Measurements from ENCODE around the gene VAV2.

Gene VAV2

DNA sequence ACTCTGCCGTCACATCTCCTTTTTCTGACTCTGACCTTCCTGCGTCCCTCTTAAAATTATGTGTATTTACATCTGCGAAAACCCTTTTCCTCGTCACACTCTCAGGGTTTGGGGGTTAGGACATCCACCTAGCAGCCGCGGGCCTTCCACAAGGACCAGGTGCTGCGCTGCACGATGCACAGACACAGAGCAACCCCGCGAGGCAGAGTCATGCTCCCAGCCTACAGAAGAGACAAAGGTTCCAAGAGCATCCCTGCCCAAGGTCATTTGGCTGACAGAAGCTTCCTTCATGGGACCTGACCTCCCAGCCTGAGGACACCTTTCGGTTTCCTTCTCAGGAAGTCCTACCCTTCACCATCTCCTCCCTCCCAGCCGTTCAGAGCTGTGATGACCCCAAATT lies 135.3 kb downstream of the VAV2 start:
- Histone ChIP-seq H3K9ac (ENCODE audit: low read length) (no peak overlapping the region), H3K27me3 (ENCODE audit: control insufficient read depth, insufficient read depth, low read length) (no peaks in the 10 kb centered on the region), H3K4me1 (ENCODE audit: control insufficient read depth, low read depth, low read length) (peaks cover 11% of the 10 kb centered on the region), H3K4me3 (ENCODE audit: low read length) (no peak overlapping the region), H3K9me3 (ENCODE audit: control insufficient read depth, low read depth, low read length) (no peaks in the 10 kb centered on the region), H3K36me3 (ENCODE audit: control insufficient read depth, low read depth, low read length) (no peaks in the 10 kb centered on the region), H3K27ac (ENCODE audit: low read length) (no peak overlapping the region)

DNA sequence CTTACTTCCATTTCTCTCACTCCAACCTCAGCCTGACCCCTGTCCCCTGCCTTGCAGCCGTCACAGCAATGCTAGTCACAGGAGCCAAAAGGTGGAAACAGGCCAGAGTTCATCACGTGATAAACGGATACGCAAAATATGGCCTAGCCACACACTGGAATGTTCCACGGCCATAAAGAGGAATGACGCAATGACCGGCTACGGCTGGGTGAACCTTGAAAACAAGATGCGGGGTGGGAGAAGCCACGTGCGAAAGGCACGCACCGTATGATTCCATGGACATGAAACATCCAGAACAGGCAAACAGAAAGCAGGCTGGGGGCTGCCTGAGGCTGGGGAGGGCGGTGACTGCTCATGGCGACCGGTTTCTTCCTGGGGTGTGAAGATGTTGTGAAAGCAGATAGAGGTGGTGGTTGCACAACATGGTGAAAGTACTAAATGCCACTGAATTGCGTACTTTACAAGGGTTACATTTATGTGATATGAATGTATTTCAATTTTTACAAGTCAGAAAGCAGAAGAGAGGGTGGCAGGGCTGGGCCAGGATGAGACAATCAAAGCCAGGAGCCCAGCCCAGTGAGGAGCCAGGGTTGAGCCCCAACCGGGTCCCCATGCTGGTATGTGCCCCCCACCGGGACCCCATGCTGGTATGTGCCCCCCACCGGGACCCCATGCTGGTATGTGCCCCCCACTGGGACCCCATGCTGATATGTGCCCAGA lies 136.2 kb downstream of the VAV2 start:
- Histone ChIP-seq H3K4me3 (ENCODE audit: low read length) (no peak overlapping the region), H3K9me3 (ENCODE audit: control insufficient read depth, low read depth, low read length) (no peaks in the 10 kb centered on the region), H3K9ac (ENCODE audit: low read length) (no peak overlapping the region), H3K27me3 (ENCODE audit: control insufficient read depth, insufficient read depth, low read length) (no peaks in the 10 kb centered on the region), H3K27ac (ENCODE audit: low read length) (no peak overlapping the region), H3K4me1 (ENCODE audit: control insufficient read depth, low read depth, low read length) (peaks cover 4% of the 10 kb centered on the region), H3K36me3 (ENCODE audit: control insufficient read depth, low read depth, low read length) (no peaks in the 10 kb centered on the region)

DNA sequence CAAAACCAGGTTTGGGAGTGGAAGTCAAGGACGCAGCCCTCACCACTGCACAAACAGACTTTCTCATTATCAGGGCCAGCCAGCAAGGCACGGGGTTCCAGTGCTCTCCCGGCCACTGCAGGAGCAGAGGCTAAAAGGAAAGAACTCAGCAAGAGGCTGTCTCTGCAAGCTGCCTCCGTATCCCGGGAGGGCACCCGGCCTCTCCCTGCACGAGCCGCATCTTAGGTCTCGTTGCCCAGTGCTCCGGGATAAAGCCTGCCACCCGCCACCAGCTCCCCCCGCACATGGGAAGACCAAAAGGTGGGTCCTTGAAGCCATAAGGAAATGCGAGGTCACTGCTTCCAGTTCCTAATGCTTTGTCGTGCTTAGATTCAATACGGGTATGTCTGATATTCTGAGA lies 136.8 kb downstream of the VAV2 start:
- Histone ChIP-seq H3K9ac (ENCODE audit: low read length) (no peak overlapping the region), H3K9me3 (ENCODE audit: control insufficient read depth, low read depth, low read length) (no peaks in the 10 kb centered on the region), H3K36me3 (ENCODE audit: control insufficient read depth, low read depth, low read length) (no peaks in the 10 kb centered on the region), H3K27ac (ENCODE audit: low read length) (no peak overlapping the region), H3K4me1 (ENCODE audit: control insufficient read depth, low read depth, low read length) (no peaks in the 10 kb centered on the region), H3K27me3 (ENCODE audit: control insufficient read depth, insufficient read depth, low read length) (no peaks in the 10 kb centered on the region), H3K4me3 (ENCODE audit: low read length) (no peak overlapping the region)

DNA sequence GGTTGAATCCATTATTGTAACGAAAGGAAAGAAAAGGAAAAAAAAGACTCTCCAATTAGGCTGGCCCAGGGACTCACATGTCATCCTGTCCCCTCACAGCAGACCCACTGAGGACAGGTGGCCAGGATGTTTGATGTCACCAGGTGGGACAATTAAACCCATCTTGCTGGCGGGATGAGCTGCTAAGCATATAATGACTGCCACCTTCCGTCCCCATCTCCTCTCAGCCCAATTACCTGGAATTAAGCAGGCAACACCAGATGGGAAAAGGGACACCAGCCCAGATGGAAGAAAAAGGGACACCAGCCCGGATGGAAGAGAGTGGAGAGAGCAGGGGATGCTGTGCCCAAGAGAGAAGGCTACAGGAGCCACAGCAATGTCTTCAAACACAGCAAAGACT lies 137.4 kb downstream of the VAV2 start:
- H3K4me3 ChIP-seq (ENCODE audit: low read length), result no peak overlapping the region
- H3K9me3 ChIP-seq (ENCODE audit: control insufficient read depth, low read depth, low read length), result no peaks in the 10 kb centered on the region
- no peak overlapping the region for H3K9ac ChIP-seq (ENCODE audit: low read length)
- no peaks in the 10 kb centered on the region for H3K36me3 ChIP-seq (ENCODE audit: control insufficient read depth, low read depth, low read length)
- no peak overlapping the region for H3K27ac ChIP-seq (ENCODE audit: low read length)
- H3K4me1 ChIP-seq (ENCODE audit: control insufficient read depth, low read depth, low read length), result no peaks in the 10 kb centered on the region
- H3K27me3 ChIP-seq (ENCODE audit: control insufficient read depth, insufficient read depth, low read length), result no peaks in the 10 kb centered on the region

DNA sequence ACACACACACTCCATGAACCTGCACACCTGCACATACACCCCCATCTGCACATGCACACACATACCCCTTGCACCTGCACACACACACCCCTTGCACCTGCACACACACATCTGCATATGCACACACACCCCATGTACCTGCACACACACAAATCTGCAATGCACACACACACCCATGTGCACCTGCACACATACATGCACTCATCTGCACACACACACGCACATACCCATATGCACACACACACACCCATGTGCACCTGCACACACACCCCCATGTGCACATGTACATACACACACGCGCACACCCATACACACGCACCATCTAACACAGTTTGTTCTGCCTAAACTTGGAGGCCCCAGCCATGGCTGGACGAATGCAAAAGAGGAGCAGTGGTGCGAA lies 138.1 kb downstream of the VAV2 start:
- Histone ChIP-seq H3K9ac (ENCODE audit: low read length) (no peak overlapping the region), H3K4me3 (ENCODE audit: low read length) (no peak overlapping the region), H3K4me1 (ENCODE audit: control insufficient read depth, low read depth, low read length) (no peaks in the 10 kb centered on the region), H3K27me3 (ENCODE audit: control insufficient read depth, insufficient read depth, low read length) (no peaks in the 10 kb centered on the region), H3K9me3 (ENCODE audit: control insufficient read depth, low read depth, low read length) (no peaks in the 10 kb centered on the region), H3K27ac (ENCODE audit: low read length) (no peak overlapping the region), H3K36me3 (ENCODE audit: control insufficient read depth, low read depth, low read length) (no peaks in the 10 kb centered on the region)

DNA sequence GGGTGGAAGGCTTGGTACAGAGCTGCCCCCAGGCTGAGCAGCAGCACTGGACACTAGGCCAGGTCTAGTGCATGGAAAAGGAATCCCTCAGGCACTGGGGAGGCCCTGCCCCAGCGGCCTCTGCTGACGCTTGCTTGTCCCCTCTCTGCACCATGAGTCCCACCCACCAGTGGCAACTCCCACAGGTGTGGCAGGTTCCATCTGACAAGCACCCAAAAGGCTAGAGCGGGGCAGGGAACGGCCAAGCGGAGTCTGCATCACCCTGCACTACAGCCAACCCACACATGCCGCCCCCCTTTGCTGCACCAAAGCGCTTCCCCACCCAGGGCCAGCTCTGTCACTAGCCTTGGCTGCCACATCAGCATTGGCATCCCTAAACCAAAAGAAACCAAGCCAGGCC lies 138.8 kb downstream of the VAV2 start:
- H3K4me1 ChIP-seq (ENCODE audit: control insufficient read depth, low read depth, low read length), result no peaks in the 10 kb centered on the region
- H3K9me3 ChIP-seq (ENCODE audit: control insufficient read depth, low read depth, low read length), result no peaks in the 10 kb centered on the region
- H3K27me3 ChIP-seq (ENCODE audit: control insufficient read depth, insufficient read depth, low read length), result no peaks in the 10 kb centered on the region
- H3K36me3 ChIP-seq (ENCODE audit: control insufficient read depth, low read depth, low read length), result no peaks in the 10 kb centered on the region
- no peak overlapping the region for H3K9ac ChIP-seq (ENCODE audit: low read length)
- H3K27ac ChIP-seq (ENCODE audit: low read length), result no peak overlapping the region
- no peak overlapping the region for H3K4me3 ChIP-seq (ENCODE audit: low read length)

DNA sequence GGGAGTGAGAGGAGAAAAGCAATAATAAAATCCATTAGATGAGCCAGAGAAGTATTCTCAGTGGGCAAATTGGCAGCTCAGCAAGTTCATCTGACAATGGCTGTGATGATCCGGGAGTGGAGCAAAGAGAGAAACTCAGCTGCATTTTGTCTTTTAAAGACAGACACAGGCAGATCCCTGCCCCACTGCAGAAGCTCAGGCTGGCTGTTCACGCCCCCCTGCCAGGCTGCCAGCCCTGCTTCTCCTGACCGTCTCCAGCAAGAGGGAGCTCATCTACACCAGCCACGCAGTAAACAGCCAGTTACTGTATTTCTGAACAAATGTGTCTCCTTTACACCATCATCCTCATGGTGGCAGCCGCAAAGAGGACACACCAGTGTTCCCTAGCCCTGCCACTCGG lies 139.7 kb downstream of the VAV2 start:
- no peak overlapping the region for H3K4me3 ChIP-seq (ENCODE audit: low read length)
- H3K9me3 ChIP-seq (ENCODE audit: control insufficient read depth, low read depth, low read length), result no peaks in the 10 kb centered on the region
- no peaks in the 10 kb centered on the region for H3K27me3 ChIP-seq (ENCODE audit: control insufficient read depth, insufficient read depth, low read length)
- no peaks in the 10 kb centered on the region for H3K4me1 ChIP-seq (ENCODE audit: control insufficient read depth, low read depth, low read length)
- H3K27ac ChIP-seq (ENCODE audit: low read length), result no peak overlapping the region
- H3K36me3 ChIP-seq (ENCODE audit: control insufficient read depth, low read depth, low read length), result no peaks in the 10 kb centered on the region
- no peak overlapping the region for H3K9ac ChIP-seq (ENCODE audit: low read length)

- Histone ChIP-seq H3K9ac (ENCODE audit: low read length) (no peak overlapping the region), H3K27me3 (ENCODE audit: control insufficient read depth, insufficient read depth, low read length) (no peaks in the 10 kb centered on the region), H3K9me3 (ENCODE audit: control insufficient read depth, low read depth, low read length) (no peaks in the 10 kb centered on the region), H3K4me3 (ENCODE audit: low read length) (no peak overlapping the region), H3K4me1 (ENCODE audit: control insufficient read depth, low read depth, low read length) (no peaks in the 10 kb centered on the region), H3K36me3 (ENCODE audit: control insufficient read depth, low read depth, low read length) (no peaks in the 10 kb centered on the region), H3K27ac (ENCODE audit: low read length) (no peak overlapping the region)
Measured at GRCh38 chr9:133851693-133852092, 140.4 kb downstream of the VAV2 start.

GRCh38 chr9:133850937-133851336 lies 141.2 kb downstream of the VAV2 start:
- Histone ChIP-seq H3K4me1 (ENCODE audit: control insufficient read depth, low read depth, low read length) (no peaks in the 10 kb centered on the region), H3K4me3 (ENCODE audit: low read length) (no peak overlapping the region), H3K9me3 (ENCODE audit: control insufficient read depth, low read depth, low read length) (no peaks in the 10 kb centered on the region), H3K9ac (ENCODE audit: low read length) (no peak overlapping the region), H3K27ac (ENCODE audit: low read length) (no peak overlapping the region), H3K36me3 (ENCODE audit: control insufficient read depth, low read depth, low read length) (no peaks in the 10 kb centered on the region), H3K27me3 (ENCODE audit: control insufficient read depth, insufficient read depth, low read length) (no peaks in the 10 kb centered on the region)

DNA sequence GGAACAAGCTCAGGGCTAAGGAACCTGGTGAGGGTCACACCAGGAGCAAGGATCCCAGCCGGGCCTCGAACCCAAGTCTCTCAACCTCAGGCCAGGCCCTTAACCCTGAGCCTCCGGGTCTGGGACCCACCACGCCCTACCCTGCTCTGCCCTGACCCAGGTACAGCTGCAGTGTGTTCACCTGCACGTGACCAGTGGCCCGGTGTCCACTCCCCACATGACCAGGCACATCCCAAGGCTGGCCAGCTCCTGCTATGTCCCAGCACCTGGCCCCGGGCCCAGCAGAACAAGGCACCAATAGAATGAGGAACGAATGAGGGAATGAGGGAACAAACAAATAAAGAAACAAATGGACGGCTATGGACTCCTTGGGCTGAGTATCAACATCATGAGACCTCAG lies 142.0 kb downstream of the VAV2 start:
- no peak overlapping the region for H3K9ac ChIP-seq (ENCODE audit: low read length)
- no peaks in the 10 kb centered on the region for H3K36me3 ChIP-seq (ENCODE audit: control insufficient read depth, low read depth, low read length)
- H3K4me1 ChIP-seq (ENCODE audit: control insufficient read depth, low read depth, low read length), result no peaks in the 10 kb centered on the region
- H3K9me3 ChIP-seq (ENCODE audit: control insufficient read depth, low read depth, low read length), result no peaks in the 10 kb centered on the region
- H3K27me3 ChIP-seq (ENCODE audit: control insufficient read depth, insufficient read depth, low read length), result no peaks in the 10 kb centered on the region
- H3K27ac ChIP-seq (ENCODE audit: low read length), result no peak overlapping the region
- no peak overlapping the region for H3K4me3 ChIP-seq (ENCODE audit: low read length)

DNA sequence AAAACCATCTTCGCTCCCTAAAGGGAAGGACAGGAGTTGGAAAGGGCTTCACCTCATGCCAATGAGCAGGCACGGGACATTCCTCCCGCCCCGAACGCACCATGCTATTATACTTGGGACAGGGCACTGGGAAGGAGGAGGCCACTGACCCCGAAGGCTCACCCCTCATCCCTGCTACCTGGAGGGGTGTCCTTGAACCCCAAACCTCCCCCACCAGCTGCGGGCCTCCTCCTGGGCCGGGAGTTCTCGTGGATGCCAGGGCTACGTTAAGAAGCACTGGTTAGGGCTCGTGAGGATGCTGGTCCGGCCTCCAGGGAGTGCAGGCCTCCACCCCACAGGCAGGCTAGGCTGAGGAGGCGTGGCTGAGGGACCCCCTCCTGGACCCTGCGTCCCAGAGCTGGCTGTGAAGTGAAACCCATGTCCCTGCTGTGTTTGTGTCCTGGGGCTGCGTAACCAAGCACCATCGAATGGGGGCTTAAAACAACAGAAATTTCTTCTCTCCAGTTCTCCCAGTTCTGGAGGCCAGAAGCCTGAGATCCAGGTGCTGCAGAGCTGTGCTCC lies 142.9 kb downstream of the VAV2 start:
- H3K4me1 ChIP-seq (ENCODE audit: control insufficient read depth, low read depth, low read length), result no peaks in the 10 kb centered on the region
- no peak overlapping the region for H3K4me3 ChIP-seq (ENCODE audit: low read length)
- H3K9me3 ChIP-seq (ENCODE audit: control insufficient read depth, low read depth, low read length), result no peaks in the 10 kb centered on the region
- H3K27me3 ChIP-seq (ENCODE audit: control insufficient read depth, insufficient read depth, low read length), result no peaks in the 10 kb centered on the region
- no peaks in the 10 kb centered on the region for H3K36me3 ChIP-seq (ENCODE audit: control insufficient read depth, low read depth, low read length)
- no peak overlapping the region for H3K9ac ChIP-seq (ENCODE audit: low read length)
- no peak overlapping the region for H3K27ac ChIP-seq (ENCODE audit: low read length)

DNA sequence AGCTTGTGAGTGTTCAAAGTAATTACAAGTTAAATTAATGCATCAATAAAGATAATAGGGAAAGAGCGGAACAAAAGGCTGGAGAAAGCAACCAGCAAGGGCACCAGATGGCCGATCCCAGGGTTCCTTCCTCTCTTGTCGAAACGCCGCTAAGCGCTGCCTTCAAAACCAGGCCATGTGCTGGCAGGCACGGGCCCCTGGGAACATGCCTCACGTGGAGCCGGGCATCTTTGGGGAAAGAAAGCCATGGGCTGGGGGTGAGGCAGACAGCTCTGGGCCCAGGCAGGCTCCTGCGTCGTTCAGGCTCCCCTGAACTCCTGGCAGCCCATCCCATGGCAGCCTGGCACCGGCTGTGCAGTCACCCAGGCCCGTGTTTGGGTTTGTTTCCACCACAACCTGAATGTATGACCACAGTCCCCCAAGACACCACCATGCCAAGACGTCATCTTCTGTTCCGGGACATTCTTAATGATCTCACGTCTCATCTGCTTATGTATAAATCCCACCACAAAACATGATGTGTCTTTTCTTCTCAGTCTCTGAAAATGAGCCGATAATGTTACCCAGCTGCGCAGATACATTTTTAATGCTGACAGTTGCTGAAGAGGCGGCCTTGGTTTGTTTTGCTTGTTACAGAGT lies 143.5 kb downstream of the VAV2 start:
- Histone ChIP-seq H3K36me3 (ENCODE audit: control insufficient read depth, low read depth, low read length) (no peaks in the 10 kb centered on the region), H3K27ac (ENCODE audit: low read length) (no peak overlapping the region), H3K4me3 (ENCODE audit: low read length) (no peak overlapping the region), H3K9ac (ENCODE audit: low read length) (no peak overlapping the region), H3K9me3 (ENCODE audit: control insufficient read depth, low read depth, low read length) (no peaks in the 10 kb centered on the region), H3K4me1 (ENCODE audit: control insufficient read depth, low read depth, low read length) (no peaks in the 10 kb centered on the region), H3K27me3 (ENCODE audit: control insufficient read depth, insufficient read depth, low read length) (no peaks in the 10 kb centered on the region)
